ENCODE measurements around the gene ARID1B. TPM values are rescaled to one million over a fixed set of nuclear protein-coding genes. Genes with fewer than 3 reads are reported as not detected.

The ARID1B gene
- total and polyA plus RNA-seq, 2 experiments from 2014 or later: 32.9 to 67.0 TPM

- H2AFZ ChIP-seq: no peak overlapping the region
- H3K9me3 ChIP-seq (ENCODE audit: low read depth): no peaks in the 10 kb centered on the region
- no peak overlapping the region for H3K27ac ChIP-seq
- no peak overlapping the region for H3K4me2 ChIP-seq
- H3K27me3 ChIP-seq: no peaks in the 10 kb centered on the region
- peaks cover 14% of the 10 kb centered on the region for H3K4me1 ChIP-seq (ENCODE audit: insufficient read depth)
- no peaks in the 10 kb centered on the region for H3K36me3 ChIP-seq (replicated peaks; ENCODE audit: insufficient read depth, low read depth)
- H3K79me2 ChIP-seq: peaks cover 78% of the 10 kb centered on the region
- H4K20me1 ChIP-seq (ENCODE audit: insufficient read depth, poor library complexity, severe bottlenecking): peaks cover 19% of the 10 kb centered on the region
- H3K4me3 ChIP-seq: no peak overlapping the region
- DNase-seq (ENCODE audit: low spot score): no peak
- no peaks in the 10 kb centered on the region for H3K9me2 ChIP-seq (replicated peaks; ENCODE audit: insufficient read depth)
- TF ChIP-seq CTCF (IDR thresholded peaks at IDR 0.05; ENCODE audit: poor library complexity) (no peak), EZH2phosphoT487 (IDR thresholded peaks at IDR 0.05; ENCODE audit: low read depth, severe bottlenecking, unreplicated experiment) (no peak), EZH2 (IDR thresholded peaks at IDR 0.05; ENCODE audit: borderline replicate concordance) (no peak)
These were observed 240.7 kb downstream of the ARID1B start for GRCh38 chr6:157017861-157018260.

GRCh38 chr6:157019115-157019641, 242.0 kb downstream of the ARID1B start:
- TF ChIP-seq EZH2 (IDR thresholded peaks at IDR 0.05; ENCODE audit: borderline replicate concordance) (no peak), CTCF (IDR thresholded peaks at IDR 0.05; ENCODE audit: poor library complexity) (no peak), EZH2phosphoT487 (IDR thresholded peaks at IDR 0.05; ENCODE audit: low read depth, severe bottlenecking, unreplicated experiment) (no peak)
- Histone ChIP-seq H3K27ac (peak overlapping the region; percentile 13), H3K79me2 (peaks cover 78% of the 10 kb centered on the region), H3K36me3 (replicated peaks; ENCODE audit: insufficient read depth, low read depth) (no peaks in the 10 kb centered on the region), H4K20me1 (ENCODE audit: insufficient read depth, poor library complexity, severe bottlenecking) (peaks cover 23% of the 10 kb centered on the region), H3K27me3 (no peaks in the 10 kb centered on the region), H3K4me2 (no peak overlapping the region), H3K9me2 (replicated peaks; ENCODE audit: insufficient read depth) (no peaks in the 10 kb centered on the region), H3K9me3 (ENCODE audit: low read depth) (no peaks in the 10 kb centered on the region), H2AFZ (no peak overlapping the region), H3K4me3 (no peak overlapping the region), H3K4me1 (ENCODE audit: insufficient read depth) (peaks cover 20% of the 10 kb centered on the region)
- DNase-seq (ENCODE audit: low spot score): peak; percentile 10
- WGBS (ENCODE audit: low lambda C conversion rate, missing lambda C conversion rate): 83% methylated on average over 2 of the region's 2 CpGs

GRCh38 chr6:157019733-157020132, 242.6 kb downstream of the ARID1B start:
- TF ChIP-seq CTCF (IDR thresholded peaks at IDR 0.05; ENCODE audit: poor library complexity) (no peak), EZH2 (IDR thresholded peaks at IDR 0.05; ENCODE audit: borderline replicate concordance) (no peak), EZH2phosphoT487 (IDR thresholded peaks at IDR 0.05; ENCODE audit: low read depth, severe bottlenecking, unreplicated experiment) (no peak)
- Histone ChIP-seq H3K4me1 (ENCODE audit: insufficient read depth) (peaks cover 20% of the 10 kb centered on the region), H3K4me2 (peak overlapping the region; percentile 93), H3K36me3 (replicated peaks; ENCODE audit: insufficient read depth, low read depth) (no peaks in the 10 kb centered on the region), H3K4me3 (no peak overlapping the region), H3K9me2 (replicated peaks; ENCODE audit: insufficient read depth) (no peaks in the 10 kb centered on the region), H4K20me1 (ENCODE audit: insufficient read depth, poor library complexity, severe bottlenecking) (peaks cover 23% of the 10 kb centered on the region), H3K27me3 (no peaks in the 10 kb centered on the region), H3K79me2 (peaks cover 78% of the 10 kb centered on the region), H3K27ac (peak overlapping the region; percentile 13), H2AFZ (no peak overlapping the region), H3K9me3 (ENCODE audit: low read depth) (no peaks in the 10 kb centered on the region)
- 82% methylated on average over 7 of the region's 7 CpGs for WGBS (ENCODE audit: low lambda C conversion rate, missing lambda C conversion rate)
- DNase-seq (ENCODE audit: low spot score): peak; percentile 25
